GM10266 (cell line): Measurements from ENCODE around the gene HSF2BP.
"Not testable (repeated sequence)": the region's sequence is repeated elsewhere in the genome, so short reads cannot be mapped to it uniquely, and the experiment has no call there.

Experiments
- DNase-seq: peaks from one replicate; pipeline ENCODE4 v3.0.0; 2012; ENCODE audit errors: extremely low spot score
- CTCF ChIP-seq: IDR thresholded peaks from 2 replicates; pipeline ENCODE4 v1.5.1; 2012; ENCODE audit warnings: mild to moderate bottlenecking, low read depth; ENCODE audit not compliant: control insufficient read depth, insufficient read depth; ENCODE audit errors: missing control alignments

Gene HSF2BP

GRCh38 chr21:43624339-43624738, 34.9 kb downstream of the HSF2BP start:
- DNase-seq = no peak
- TF ChIP-seq CTCF = no peak

GRCh38 chr21:43623588-43623987, 35.7 kb downstream of the HSF2BP start:
- no peak for DNase-seq

GRCh38 chr21:43622796-43623195, 36.5 kb downstream of the HSF2BP start:
- DNase-seq = no peak
- no peak for TF ChIP-seq CTCF

More at GRCh38 chr21:43623588-43623987, 35.7 kb downstream of the HSF2BP start:
- no peak for TF ChIP-seq CTCF

GRCh38 chr21:43619856-43620255, 39.4 kb downstream of the HSF2BP start:
- TF ChIP-seq CTCF = no peak
- no peak for DNase-seq

GRCh38 chr21:43619344-43619743, 39.9 kb downstream of the HSF2BP start:
- no peak for DNase-seq
- TF ChIP-seq CTCF = no peak

- DNase-seq = no peak
- TF ChIP-seq CTCF = no peak
Observed at GRCh38 chr21:43618940-43619339, 40.3 kb downstream of the HSF2BP start.

- not testable (repeated sequence) for DNase-seq
Observed at GRCh38 chr21:43616861-43617260, 42.4 kb downstream of the HSF2BP start.

- DNase-seq = no peak
- no peak for TF ChIP-seq CTCF
Observed at GRCh38 chr21:43614839-43615238, 44.4 kb downstream of the HSF2BP start.
